ENCODE results near the gene ADGRL3.

The ADGRL3 gene

DNA sequence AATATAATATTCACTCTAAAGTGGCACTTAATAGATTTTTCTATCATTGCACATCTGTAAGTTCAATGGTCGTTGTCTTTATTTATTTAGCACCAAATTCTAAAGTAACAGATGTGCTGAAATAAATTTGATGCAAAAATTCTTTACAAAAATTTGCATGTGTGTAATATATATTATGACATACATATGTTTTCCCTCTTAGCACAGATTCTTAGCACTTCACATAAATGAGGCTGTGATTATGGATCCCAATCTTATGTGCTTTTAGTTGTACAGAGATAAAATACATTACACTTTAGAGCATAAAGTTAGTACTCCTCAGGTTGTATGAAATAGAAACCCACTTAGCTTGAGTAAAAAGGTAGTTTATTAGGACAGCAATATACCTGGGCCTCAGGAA, 915.1 kb downstream of the ADGRL3 start:
- DNase-seq (ENCODE audit: low read depth): no peak
- TF ChIP-seq, protein P1, sequence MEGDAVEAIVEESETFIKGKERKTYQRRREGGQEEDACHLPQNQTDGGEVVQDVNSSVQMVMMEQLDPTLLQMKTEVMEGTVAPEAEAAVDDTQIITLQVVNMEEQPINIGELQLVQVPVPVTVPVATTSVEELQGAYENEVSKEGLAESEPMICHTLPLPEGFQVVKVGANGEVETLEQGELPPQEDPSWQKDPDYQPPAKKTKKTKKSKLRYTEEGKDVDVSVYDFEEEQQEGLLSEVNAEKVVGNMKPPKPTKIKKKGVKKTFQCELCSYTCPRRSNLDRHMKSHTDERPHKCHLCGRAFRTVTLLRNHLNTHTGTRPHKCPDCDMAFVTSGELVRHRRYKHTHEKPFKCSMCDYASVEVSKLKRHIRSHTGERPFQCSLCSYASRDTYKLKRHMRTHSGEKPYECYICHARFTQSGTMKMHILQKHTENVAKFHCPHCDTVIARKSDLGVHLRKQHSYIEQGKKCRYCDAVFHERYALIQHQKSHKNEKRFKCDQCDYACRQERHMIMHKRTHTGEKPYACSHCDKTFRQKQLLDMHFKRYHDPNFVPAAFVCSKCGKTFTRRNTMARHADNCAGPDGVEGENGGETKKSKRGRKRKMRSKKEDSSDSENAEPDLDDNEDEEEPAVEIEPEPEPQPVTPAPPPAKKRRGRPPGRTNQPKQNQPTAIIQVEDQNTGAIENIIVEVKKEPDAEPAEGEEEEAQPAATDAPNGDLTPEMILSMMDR (IDR thresholded peaks at IDR 0.05; ENCODE audit: low read depth, low read length, missing control alignments): no peak
- in situ Hi-C loops (cut with HindIII; ENCODE audit: low sequenced_read_pairs): no loop called here
- H3K4me3 ChIP-seq (ENCODE audit: low read depth, low read length): no peak overlapping the region

GRCh38 chr4:62117886-62118285, 917.8 kb downstream of the ADGRL3 start:
- in situ Hi-C loops (cut with HindIII; ENCODE audit: low sequenced_read_pairs): no loop called here

GRCh38 chr4:62118558-62118957, 918.4 kb downstream of the ADGRL3 start:
- H3K4me3 ChIP-seq (ENCODE audit: low read depth, low read length): no peak overlapping the region
- in situ Hi-C loops (cut with HindIII; ENCODE audit: low sequenced_read_pairs): no loop called here
- no peak for DNase-seq (ENCODE audit: low read depth)
- TF ChIP-seq, protein P1 (IDR thresholded peaks at IDR 0.05; ENCODE audit: low read depth, low read length, missing control alignments): no peak

More at GRCh38 chr4:62117886-62118285, 917.8 kb downstream of the ADGRL3 start:
- TF ChIP-seq, protein P1 (IDR thresholded peaks at IDR 0.05; ENCODE audit: low read depth, low read length, missing control alignments): no peak
- no peak for DNase-seq (ENCODE audit: low read depth)
- H3K4me3 ChIP-seq (ENCODE audit: low read depth, low read length): no peak overlapping the region

DNA sequence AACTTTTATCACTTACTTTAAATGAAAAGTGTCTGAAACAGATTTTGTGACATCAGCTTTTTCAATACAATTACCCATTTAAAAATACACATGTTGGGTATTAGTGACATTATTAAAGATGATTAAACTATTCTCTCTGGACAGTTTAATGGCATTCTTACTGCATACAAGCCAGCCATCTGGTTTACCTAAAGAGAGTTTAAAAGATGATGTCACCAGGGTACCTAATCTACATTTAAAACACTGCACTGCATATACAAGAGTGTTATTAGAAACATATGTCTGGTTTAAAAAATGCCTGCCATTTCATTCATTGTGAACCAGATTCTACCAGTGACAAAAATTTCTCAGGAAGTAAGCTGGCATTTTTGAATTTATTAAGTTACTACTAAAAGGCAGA, 919.1 kb downstream of the ADGRL3 start:
- no peak overlapping the region for H3K4me3 ChIP-seq (ENCODE audit: low read depth, low read length)
- TF ChIP-seq, protein P1 (IDR thresholded peaks at IDR 0.05; ENCODE audit: low read depth, low read length, missing control alignments): no peak
- no peak for DNase-seq (ENCODE audit: low read depth)
- in situ Hi-C loops (cut with HindIII; ENCODE audit: low sequenced_read_pairs): no loop called here

GRCh38 chr4:62126064-62126732, 926.1 kb downstream of the ADGRL3 start:
- H3K4me3 ChIP-seq (ENCODE audit: low read depth, low read length): no peak overlapping the region
- TF ChIP-seq, protein P1 (IDR thresholded peaks at IDR 0.05; ENCODE audit: low read depth, low read length, missing control alignments): no peak
- no peak for DNase-seq (ENCODE audit: low read depth)
- in situ Hi-C loops (cut with HindIII; ENCODE audit: low sequenced_read_pairs): no loop called here
